Cardiac septum (tissue), 1 donor: Measurements from ENCODE around the gene NDUFS2. TPM values are rescaled to one million over a fixed set of nuclear protein-coding genes. Genes with fewer than 3 reads are reported as not detected.
A peak's percentile ranks its signal among the peaks of the same experiment; 100 is the strongest.

Source experiments
- DNase-seq: peaks from one replicate; pipeline ENCODE4 v3.0.0-alpha.2; 2020; ENCODE audit warnings: low spot score
- intact Hi-C: fragments of 100-400 bp; cut with DNase I; formaldehyde crosslinking; loops from one replicate; pipeline ENCODE4 v1.14.0; 2022
- total RNA-seq: library from RNA; stranded (reverse); fragmentation: NEBNext Ultra II Directional; extraction: Animal tissue kit (Norgen Biotek cat#: 25700); gene quantifications from one replicate; pipeline ENCODE4 v1.2.1, GENCODE V29; 2021
- donor health status: DM: no; HTN: no; CAD: no.

Gene NDUFS2
- total RNA-seq, 1 donor from 2014 or later = 253 TPM

DNA sequence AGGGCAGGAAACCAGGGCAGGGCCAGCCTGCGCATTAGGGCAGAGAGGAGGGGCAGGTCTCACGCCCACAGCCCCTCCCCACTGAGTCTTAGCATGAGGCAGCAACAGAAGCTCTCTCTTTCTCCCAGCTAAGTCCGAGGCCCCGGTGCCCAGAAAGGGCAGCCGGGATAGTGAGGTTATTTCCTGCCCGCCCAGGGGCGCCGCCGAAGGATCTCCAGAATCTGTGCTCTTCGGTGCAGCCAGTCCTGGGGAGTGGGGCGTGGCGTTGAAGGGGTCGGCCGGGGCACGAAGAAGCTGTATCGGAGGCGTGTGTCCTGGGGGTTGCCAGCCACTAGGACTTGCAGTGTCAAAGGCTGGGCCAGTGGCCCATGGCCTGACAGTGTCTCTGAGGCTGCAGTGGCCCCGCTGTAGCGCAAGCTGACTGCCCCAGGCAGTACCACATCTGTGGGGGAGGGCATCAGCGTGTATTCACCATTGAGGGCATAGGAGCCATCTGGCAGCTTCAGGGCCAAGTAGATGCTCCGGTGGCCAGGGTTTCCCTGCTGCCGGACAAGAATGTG lies 11.1 kb upstream of the NDUFS2 start:
- intact Hi-C loops = loop anchor here (5.0 kb wide), 1 partner anchor 101 kb away; no protein-coding TSS in a partner anchor
- DNase-seq = no peak

DNA sequence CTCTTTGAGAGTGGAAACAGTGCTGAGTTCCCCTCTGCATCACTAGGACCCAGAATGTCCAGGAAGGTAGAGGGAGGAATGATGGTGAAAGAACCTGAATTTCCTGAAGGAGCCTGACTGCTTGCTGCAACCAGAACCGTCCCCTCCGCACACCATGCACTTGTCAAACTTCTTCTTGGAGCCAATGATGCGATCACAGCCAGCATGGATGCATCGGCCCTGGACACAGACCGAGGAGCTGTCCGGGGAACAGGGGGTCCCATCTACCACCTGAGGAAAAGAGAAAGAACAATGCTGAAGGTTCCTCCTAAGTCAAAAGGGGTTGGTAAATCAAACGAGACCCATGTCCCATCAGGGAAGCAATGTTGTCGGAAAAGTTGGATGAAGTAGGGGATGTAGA lies 10.2 kb upstream of the NDUFS2 start:
- DNase-seq = no peak
- intact Hi-C loops = loop anchor here (5.0 kb wide), 1 partner anchor 100 kb away; no protein-coding TSS in a partner anchor

DNA sequence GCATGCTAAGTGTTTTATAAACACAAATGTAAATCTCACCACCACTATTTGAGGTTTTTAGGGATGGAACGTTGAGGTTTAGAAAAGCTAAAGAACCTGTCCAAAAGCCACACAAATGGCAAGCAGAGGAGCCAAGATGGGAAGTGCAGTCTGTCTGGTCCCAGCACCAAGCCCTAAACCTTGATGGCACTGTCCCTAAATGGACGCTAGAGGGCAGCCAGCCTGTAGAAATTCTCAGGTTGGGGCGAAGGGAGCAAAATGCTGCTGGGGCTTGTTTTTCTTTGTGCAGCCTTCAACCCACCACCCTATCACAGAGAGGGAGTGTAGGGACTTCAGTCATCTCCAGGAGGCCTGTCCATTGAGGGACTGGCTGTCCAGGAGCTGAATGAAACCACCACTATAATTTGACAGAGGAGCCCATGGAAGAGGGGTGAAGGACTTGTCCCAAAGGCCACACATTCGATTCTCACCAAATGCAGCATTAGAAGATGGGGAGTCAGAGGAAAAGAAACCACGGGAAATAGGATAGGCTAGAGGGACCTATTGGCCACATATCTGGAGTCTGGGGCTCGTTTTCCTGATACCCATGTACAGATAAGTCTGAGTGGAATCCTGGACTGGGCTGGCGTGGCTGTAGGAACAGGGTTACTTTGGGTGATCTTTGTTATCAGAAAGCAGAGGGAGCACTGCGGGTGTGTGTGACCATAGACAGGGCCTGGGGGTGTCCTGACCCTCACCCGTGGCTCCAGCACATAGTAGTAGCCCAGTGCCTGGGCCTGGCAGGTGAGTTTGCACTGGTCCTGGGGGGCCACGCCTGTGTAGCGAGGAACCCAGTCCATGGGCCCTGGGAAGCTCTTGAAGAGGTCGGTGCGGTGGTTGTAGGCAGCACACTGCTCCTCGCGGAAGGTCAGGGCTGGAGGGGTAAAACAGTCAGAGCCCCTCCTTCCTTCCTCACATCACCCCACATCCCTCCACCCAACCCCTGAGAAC lies 9.4 kb upstream of the NDUFS2 start:
- no peak for DNase-seq
- intact Hi-C loops = loop anchor here (5.0 kb wide), 1 partner anchor 100 kb away; no protein-coding TSS in a partner anchor

DNA sequence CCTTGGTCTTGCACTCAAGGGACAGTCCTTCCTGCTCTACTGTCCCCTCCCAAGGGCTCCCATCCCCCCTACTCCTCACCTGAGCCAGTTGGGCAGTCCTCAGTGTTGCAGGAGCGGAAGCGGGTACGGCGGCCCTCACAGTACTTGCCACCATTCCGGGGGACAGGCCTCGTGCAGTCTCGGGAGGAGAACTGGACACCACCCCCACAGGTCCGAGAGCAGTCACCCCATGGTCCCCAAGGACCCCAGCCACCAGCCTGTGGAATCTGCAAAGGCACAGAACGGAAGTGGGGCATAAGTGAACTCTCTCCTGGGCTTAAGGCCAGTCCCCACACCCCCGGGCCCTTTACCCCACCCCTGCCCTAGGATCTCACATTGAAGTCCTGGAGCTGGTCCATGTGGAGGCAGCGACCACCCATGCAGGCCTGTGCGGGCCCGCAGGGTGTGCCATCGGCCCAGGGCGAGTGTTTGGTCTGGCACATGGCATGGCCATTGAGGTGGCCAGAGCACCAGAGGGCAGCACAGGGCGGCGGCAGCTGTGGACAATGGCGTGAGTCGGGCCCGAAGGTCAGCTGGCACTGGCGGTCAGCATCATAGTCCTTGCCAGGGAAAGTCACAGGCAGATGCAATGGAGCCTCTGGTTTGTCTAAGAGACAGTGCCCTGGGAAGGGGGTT lies 8.5 kb upstream of the NDUFS2 start:
- DNase-seq = no peak
- intact Hi-C loops = loop anchor here (5.0 kb wide), 1 partner anchor 99 kb away; no protein-coding TSS in a partner anchor

DNA sequence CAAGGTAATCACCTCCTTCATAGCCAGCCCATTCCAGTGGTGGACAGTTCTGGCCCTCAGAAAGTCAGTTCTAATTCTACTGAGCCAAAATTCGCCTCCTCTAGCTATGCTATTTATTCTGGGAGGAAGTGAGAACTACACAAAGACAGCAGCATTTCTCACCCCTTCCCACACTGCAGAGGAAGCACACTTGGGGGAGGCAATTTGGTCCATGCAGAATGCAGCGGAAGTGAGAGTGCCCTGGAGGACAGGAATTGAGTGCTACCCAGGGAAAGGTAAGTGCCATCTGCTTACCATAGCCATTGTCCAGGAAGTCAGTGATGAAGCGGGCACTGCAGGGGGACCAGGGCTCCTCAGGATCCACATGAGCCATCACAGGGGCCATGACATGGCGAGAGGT lies 7.0 kb upstream of the NDUFS2 start:
- DNase-seq = no peak
- intact Hi-C loops = loop anchor here (5.0 kb wide), 1 partner anchor 532 kb away; no protein-coding TSS in a partner anchor

DNA sequence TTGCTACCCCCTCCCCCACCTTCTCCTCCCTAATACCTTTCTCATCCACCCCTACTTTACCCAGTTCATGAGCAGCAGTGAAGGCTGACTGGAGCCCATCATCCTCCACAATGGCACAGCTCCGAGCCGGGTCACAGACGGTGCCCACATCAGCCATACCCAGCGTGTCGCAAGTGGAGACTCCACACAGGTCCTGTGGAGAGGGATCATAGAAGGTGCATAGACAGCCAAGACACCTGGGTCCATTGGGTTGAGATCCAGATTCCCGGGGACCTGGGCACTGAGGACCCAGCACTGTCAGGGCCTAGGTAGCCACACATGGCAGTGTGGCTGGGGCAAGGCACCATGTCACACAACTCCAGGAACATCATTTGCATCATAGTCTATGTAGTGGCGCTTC lies 6.1 kb upstream of the NDUFS2 start:
- intact Hi-C loops = loop anchor here (5.0 kb wide), 1 partner anchor 531 kb away; no protein-coding TSS in a partner anchor

DNA sequence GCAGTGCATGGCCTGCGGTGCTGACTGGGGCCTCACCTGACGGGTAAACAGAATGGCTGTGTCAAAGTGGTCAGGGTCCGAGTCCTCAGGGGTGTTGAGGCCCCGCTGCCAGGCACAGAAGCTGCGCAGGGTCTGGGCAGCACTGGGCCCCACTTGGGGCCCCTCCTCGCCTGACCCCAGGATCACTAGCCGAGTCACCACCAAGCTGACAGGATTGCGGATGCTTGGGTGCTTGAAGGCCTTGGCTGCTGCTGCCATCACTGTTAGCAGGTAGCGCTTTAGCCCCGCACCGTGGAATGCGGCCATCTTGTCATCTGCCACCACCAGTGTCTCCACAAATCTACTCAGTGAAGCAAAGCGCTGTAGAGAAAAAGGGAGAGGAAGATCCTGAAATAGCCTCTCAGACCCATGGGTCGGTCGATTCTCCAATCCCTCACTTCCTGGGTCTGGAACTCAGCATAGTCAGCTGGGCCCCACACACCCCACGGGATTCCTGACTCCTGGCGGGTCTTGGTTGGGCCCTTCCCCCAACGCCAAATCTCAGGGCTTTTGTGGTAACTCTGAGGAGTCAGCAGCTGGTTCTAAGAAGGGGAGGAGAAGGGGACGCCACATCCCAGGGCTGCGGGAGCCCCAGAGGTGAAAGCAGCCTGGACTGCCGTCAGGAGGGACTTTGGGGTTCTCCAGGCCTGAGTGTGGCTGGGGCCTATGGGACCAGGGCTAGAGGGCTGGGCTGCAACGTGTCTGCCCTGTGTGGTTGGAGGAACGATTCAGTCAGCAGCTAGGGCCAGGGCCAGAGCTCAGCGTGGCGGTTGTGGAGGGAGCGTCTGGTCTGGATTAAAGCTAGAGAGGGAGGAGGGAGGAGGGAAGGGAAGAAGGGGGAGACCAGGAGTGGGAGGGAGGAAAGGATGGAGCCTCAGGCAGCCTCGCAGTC lies 5.4 kb upstream of the NDUFS2 start:
- intact Hi-C loops = loop anchor here (5.0 kb wide), 1 partner anchor 531 kb away; no protein-coding TSS in a partner anchor
- DNase-seq = no peak

More for the DNA sequence above, 6.1 kb upstream of the NDUFS2 start:
- no peak for DNase-seq

DNA sequence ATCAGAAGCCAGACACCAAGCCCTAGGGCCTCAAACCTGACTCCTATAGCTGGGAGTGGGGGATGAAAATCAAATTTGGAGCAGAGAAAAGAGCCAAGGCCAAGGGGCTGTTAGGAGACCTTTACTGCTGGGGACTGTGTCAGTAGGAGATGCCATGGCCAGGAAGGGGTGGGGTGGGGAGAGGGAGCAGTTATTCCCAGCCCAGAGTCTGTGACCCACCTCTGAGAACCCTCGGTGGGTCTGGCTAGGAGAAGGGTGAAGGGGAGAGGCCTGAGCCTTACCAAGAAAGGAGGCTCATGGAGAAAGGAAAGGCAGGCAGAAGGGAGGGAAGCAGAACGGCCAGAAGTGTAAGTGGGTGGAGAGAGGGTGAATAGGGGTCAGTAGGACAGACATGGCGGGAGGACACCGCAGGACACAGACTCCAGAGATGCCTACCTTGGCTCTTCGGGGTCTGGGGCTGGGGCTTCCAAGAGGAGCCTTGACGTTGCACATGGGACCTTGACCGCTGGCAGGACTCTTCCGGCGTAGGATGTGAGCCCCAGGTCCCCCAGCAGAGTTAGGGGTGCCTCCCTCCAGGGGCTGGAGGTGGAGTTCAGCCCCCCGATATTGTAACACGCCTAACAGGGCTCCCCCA lies 4.5 kb upstream of the NDUFS2 start:
- DNase-seq = no peak
- intact Hi-C loops = loop anchor here (5.0 kb wide), 1 partner anchor 530 kb away; no protein-coding TSS in a partner anchor

DNA sequence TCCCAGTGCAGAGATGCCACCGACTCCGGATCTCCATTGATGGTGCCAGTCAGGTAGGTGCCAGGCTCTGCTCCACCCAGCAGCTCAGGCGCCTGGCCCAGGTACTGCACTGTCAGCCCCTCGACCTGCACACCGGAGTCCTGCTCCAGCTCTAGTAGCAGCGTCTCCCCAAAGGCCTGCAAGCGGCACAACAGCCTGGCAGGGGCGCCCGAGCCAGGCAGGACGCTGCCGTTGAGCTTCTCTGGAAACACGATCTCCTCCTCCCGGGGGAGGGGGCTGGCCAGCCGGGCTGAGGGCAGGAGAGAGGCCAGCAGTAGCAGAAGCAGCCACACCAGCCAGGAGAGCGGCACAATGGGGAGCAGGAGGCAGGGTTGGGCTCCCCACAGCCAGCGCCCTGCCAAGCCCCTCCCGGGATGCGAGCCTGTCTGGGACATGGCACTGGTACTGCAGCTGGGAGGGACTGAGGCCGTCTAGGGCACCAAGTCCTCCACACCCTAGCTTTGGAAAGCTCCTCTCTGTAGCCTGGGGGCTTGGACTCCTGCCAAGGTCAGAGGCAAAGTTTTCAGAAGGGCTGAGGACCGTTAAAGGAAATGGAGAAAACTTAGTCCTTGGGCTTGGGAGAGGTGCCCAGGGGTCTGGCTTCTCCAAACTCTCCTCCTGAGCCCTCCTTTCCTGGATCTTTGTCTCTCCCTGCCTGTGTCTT lies 3.8 kb upstream of the NDUFS2 start:
- no peak for DNase-seq
- intact Hi-C loops = loop anchor here (5.0 kb wide), 1 partner anchor 529 kb away; no protein-coding TSS in a partner anchor

DNA sequence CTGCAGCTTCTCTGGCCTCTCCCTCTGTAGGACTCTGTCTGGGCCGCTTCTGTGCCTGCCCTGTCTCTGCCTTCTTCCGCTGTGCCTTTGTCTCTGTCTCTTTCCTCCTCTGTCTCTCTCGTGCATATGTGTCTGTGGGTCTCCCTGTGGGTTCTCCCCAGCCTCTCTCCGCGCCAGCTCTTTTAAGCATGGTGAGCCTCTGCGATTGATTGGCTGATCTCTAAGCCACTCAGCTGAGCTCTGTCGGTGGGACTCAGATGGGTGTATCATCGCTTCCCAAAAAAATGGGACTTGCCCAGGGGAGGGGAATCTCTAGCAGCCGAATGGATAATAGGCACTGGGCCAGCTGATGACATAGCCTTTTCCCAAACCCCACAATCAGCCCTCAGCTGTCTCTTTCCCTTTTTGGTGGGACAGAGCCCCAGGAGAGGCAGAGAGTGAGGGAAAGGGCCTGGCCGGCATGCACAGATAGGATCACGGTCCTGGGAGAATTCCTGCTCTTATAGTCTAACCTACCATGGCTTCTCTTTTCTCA lies 3.2 kb upstream of the NDUFS2 start, which contains the start of gene ADAMTS4:
Gene ADAMTS4 (minus strand): TSS at position 158 of the 535 bp plus-strand sequence. CDS start 427 bp downstream, outside the sequence.
- DNase-seq = no peak
- intact Hi-C loops = loop anchor here (5.0 kb wide), 1 partner anchor 528 kb away; no protein-coding TSS in a partner anchor

DNA sequence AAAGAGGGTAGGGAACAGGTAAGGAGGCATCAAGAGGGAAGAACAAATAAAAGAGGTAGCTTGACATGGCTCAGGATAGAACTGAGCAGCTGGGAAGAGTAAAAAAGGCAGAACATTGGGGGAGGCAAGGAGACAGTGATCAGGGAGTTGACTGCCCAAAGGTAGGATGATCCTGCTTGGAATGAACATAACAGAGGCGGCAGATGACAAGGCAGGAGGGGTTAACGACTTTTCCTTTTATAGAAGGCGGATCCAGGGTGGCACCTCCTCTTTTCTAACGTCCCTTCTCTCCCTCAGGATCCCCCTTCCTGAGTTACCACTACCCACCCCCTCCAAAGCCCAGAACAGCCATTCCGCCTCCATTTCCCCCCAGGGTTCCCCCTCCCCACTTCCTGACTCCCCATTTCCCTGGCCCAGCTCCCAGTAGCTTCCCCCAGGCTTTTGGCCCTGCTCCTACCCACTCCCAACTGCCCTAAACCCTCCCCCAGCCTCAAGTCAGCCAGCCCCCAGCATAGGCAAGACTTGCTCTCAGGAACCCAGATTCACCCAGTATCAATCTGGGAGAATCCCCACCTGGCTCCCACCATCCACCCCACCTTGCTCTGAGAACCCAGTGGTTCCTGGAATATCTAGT lies 2.5 kb upstream of the NDUFS2 start:
- no peak for DNase-seq
- intact Hi-C loops = loop anchor here (5.0 kb wide), 3 partner anchors 113 to 528 kb away; partner anchors contain the start of gene SDHC

DNA sequence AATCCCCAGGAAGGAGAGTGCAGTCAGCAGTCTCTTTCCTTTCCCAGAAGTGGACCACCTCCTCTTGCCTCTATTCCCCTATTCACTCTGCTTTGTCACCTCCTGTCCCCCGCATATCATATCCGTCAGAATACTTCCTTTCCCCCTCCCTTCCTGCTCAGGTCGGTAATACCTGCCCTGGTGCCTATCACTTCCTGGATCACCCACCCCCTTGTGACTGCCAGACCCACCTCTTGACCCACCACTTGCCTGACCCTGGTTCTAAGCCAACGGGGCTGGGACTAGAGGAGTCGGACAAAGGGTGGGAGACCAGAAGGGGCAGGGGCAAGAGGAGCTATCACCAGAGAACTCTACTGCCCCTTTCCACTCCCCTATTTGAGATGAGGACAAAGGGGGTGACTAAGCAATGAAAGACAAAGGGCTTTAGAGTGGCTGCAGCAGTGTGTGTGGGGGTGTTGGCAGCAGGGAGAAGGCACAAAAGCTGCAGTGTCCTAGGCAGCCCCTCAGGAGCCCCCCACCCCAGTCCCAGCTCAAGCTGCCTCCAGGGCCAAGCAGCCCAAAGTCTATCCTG lies 1.7 kb upstream of the NDUFS2 start:
- intact Hi-C loops = loop anchor here (5.0 kb wide), 2 partner anchors 112 to 187 kb away; partner anchors contain the start of gene SDHC
- no peak for DNase-seq

DNA sequence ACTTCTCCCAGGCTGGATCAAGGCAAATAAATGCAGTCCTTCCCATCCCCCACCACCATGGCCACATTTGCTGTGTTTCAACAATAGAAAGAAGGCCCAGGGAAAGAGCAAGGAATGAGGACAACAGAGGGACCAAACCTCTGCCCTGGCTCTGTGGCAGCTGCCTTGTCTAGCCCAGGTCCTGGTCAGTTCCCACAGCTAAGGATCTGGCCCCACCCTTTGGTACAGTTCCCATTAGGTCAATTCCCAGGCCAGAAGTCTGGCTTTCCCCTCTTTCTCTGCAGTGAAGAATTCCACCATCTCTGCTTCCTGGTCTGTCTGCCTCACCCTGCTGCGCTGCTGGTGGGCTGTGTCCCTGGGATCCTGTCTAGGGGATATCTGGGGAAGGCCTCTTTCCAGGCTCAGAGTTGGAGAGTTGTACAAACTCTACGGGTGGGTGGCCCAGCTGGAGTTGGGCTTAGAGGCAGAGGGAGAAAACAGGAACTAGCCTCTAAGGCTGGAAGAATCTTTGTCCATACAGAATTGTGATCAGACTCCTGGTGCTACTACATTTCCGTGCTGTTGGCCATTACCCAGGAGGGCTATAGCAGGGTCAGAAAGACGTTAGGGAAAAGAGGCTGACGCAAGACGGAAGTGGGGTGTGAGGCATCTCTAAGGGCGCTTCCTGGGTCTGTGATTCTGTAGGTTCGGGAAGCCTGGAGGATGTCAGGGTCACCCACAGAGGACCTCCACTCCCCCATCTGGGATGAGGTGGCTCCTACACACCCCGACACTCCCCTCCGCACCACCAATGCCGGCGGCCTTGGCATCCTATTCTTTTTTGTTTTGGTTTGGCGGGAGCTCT lies 953 bp upstream of the NDUFS2 start:
- peak; percentile 80 for DNase-seq
- intact Hi-C loops = loop anchor here (5.0 kb wide), 2 partner anchors 111 to 186 kb away; partner anchors contain the start of gene SDHC

DNA sequence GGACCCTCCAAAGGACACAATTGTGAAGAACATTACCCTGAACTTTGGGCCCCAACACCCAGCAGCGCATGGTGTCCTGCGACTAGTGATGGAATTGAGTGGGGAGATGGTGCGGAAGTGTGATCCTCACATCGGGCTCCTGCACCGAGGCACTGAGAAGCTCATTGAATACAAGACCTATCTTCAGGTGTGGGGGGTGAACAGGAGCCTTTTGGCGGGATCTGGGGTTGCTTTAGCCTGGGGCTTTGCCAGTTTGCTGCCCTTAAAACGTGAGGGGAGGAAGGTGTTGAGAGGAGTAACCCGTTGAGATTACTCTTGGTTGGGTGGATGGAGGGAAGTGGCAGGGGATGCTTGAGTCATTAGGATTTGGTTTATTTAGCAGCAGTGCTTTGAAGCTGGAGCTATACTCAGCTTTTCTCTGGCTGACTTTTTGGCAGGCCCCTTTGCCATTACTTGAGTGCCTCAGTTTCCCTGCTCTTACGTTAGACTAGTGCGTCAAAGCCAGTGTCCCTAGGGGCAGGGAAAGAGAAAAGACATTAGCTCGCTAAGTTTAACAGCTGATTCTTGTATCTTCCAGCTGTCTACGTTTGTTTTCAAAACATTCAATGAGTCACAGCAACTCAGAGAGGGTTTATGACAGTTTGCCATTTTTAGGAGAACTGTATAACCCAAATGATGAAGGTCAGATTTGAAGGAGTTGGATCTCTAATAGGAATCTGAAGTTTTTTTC lies 4.4 kb downstream of the NDUFS2 start:
- DNase-seq = no peak
- intact Hi-C loops = no loop called here

DNA sequence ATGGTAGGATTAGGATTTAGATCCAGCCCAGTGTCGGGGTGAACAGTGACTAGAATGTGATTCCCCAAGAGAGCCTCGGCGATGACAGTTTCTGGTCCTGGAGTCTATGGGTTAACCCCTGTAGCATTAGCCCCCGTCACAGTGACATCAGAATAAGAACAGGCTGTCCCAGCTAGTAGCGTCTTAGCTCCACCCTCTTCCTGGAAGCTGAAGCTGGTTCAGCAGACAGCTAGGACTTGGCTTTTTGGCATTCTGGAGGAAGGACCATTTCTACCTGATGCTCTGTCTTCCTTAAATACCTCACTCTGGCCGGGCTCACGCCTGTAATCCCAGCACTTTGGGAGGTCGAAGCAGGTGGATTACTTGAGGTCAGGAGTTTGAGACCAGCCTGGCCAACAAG lies 5.0 kb downstream of the NDUFS2 start:
- DNase-seq = peak; percentile 78
- intact Hi-C loops = no loop called here
